ENCODE results near the gene TMEM156.

TMEM156 gene

GRCh38 chr4:38920677-38921076, 111.5 kb downstream of the TMEM156 start:
- no peak for DNase-seq (ENCODE audit: low read depth in 1 of 2, low spot score in 1 of 2)
- in situ Hi-C loops (cut with HindIII; ENCODE audit: low pct_unique_long_range_greater_than_20kb, low sequenced_read_pairs): no loop called here
- no peak for TF ChIP-seq JUND (IDR thresholded peaks at IDR 0.05; ENCODE audit: low read depth)

DNA sequence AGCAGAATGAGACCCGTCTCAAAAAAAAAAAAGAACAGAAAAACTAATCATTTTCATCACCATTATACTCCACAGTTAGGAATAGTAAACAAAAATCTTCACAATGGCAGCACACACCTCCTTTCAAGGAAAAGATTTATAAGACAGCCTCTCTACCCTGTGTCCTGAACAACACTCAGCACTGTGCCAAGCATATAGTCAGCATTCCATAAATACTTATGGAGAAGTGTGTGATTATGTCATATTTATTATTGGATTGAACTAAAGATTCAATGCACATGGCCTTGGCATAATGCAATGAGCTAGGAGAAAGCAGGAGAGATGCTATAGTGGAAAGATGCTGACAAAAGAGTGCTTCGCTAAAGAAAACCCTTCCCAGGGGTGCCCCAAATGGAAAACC, 112.0 kb downstream of the TMEM156 start:
- TF ChIP-seq JUND (IDR thresholded peaks at IDR 0.05; ENCODE audit: low read depth): no peak
- in situ Hi-C loops (cut with HindIII; ENCODE audit: low pct_unique_long_range_greater_than_20kb, low sequenced_read_pairs): no loop called here
- no peak for DNase-seq (ENCODE audit: low read depth in 1 of 2, low spot score in 1 of 2)

DNA sequence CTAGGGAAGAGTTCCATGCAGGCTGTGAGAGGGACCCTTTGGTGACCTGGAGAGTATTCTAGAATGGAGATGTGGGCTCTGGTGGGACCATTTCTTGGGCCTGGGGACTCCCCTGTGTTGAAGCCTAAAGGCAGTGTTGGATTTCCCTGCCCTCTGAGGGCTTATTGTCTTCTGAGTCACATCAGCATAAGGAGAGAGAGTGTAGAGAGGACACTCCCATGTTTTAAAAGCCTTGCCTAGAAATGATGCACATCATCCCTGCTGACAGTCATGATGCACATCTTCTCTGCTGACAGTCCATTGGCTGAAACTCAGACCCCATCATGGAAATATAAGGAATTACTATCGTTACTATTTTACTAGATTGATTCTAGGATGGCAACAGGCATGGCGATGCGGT, 112.7 kb downstream of the TMEM156 start:
- no peak for TF ChIP-seq JUND (IDR thresholded peaks at IDR 0.05; ENCODE audit: low read depth)
- no peak for DNase-seq (ENCODE audit: low read depth in 1 of 2, low spot score in 1 of 2)
- in situ Hi-C loops (cut with HindIII; ENCODE audit: low pct_unique_long_range_greater_than_20kb, low sequenced_read_pairs): no loop called here

- in situ Hi-C loops (cut with HindIII; ENCODE audit: low pct_unique_long_range_greater_than_20kb, low sequenced_read_pairs): no loop called here
- TF ChIP-seq JUND (IDR thresholded peaks at IDR 0.05; ENCODE audit: low read depth): no peak
- no peak for DNase-seq (ENCODE audit: low read depth in 1 of 2, low spot score in 1 of 2)
Measured at GRCh38 chr4:38917481-38918025, 114.7 kb downstream of the TMEM156 start.
